ENCODE measurements around the gene HTT. TPM values are rescaled to one million over a fixed set of nuclear protein-coding genes. Genes with fewer than 3 reads are reported as not detected.
A peak's percentile ranks its signal among the peaks of the same experiment; 100 is the strongest.
"Not testable (repeated sequence)": the region's sequence is repeated elsewhere in the genome, so short reads cannot be mapped to it uniquely, and the experiment has no call there.

Gene HTT
- total RNA-seq, 1 donor from 2014 or later, result 43.8 TPM

GRCh38 chr4:3043282-3044020 is 31.0 kb upstream of the HTT start:
- Histone ChIP-seq H3K27me3 (ENCODE audit: control insufficient read depth, insufficient read depth, low read length) (no peaks in the 10 kb centered on the region), H3K4me3 (ENCODE audit: low read depth, low read length) (no peak overlapping the region), H3K36me3 (ENCODE audit: control insufficient read depth, insufficient read depth, low read length) (no peaks in the 10 kb centered on the region)
- no peak for TF ChIP-seq CTCF (IDR thresholded peaks at IDR 0.05; ENCODE audit: insufficient read depth, low read length, poor library complexity, severe bottlenecking)
- no peak for DNase-seq (ENCODE audit: low read depth)

GRCh38 chr4:3044870-3045819 is 29.3 kb upstream of the HTT start:
- Histone ChIP-seq H3K27me3 (ENCODE audit: control insufficient read depth, insufficient read depth, low read length) (no peaks in the 10 kb centered on the region), H3K4me3 (ENCODE audit: low read depth, low read length) (no peak overlapping the region), H3K36me3 (ENCODE audit: control insufficient read depth, insufficient read depth, low read length) (no peaks in the 10 kb centered on the region)
- TF ChIP-seq CTCF (IDR thresholded peaks at IDR 0.05; ENCODE audit: insufficient read depth, low read length, poor library complexity, severe bottlenecking), result no peak
- DNase-seq (ENCODE audit: low read depth), result no peak

- Histone ChIP-seq H3K4me3 (ENCODE audit: low read depth, low read length) (no peak overlapping the region), H3K27me3 (ENCODE audit: control insufficient read depth, insufficient read depth, low read length) (no peaks in the 10 kb centered on the region), H3K36me3 (ENCODE audit: control insufficient read depth, insufficient read depth, low read length) (no peaks in the 10 kb centered on the region)
- DNase-seq (ENCODE audit: low read depth), result no peak
- TF ChIP-seq CTCF (IDR thresholded peaks at IDR 0.05; ENCODE audit: insufficient read depth, low read length, poor library complexity, severe bottlenecking), result no peak
These were observed 28.3 kb upstream of the HTT start for GRCh38 chr4:3046162-3046561.

GRCh38 chr4:3046623-3047022 is 27.9 kb upstream of the HTT start:
- no peak for TF ChIP-seq CTCF (IDR thresholded peaks at IDR 0.05; ENCODE audit: insufficient read depth, low read length, poor library complexity, severe bottlenecking)

GRCh38 chr4:3047464-3048286 is 26.8 kb upstream of the HTT start:
- peak; percentile 80 for TF ChIP-seq CTCF (IDR thresholded peaks at IDR 0.05; ENCODE audit: insufficient read depth, low read length, poor library complexity, severe bottlenecking)
- Histone ChIP-seq H3K4me3 (ENCODE audit: low read depth, low read length) (peak overlapping the region; percentile 13), H3K36me3 (ENCODE audit: control insufficient read depth, insufficient read depth, low read length) (no peaks in the 10 kb centered on the region), H3K27me3 (ENCODE audit: control insufficient read depth, insufficient read depth, low read length) (no peaks in the 10 kb centered on the region)
- no peak for DNase-seq (ENCODE audit: low read depth)

More at GRCh38 chr4:3046623-3047022, 27.9 kb upstream of the HTT start:
- no peaks in the 10 kb centered on the region for H3K36me3 ChIP-seq (ENCODE audit: control insufficient read depth, insufficient read depth, low read length)
- DNase-seq (ENCODE audit: low read depth), result no peak
- no peaks in the 10 kb centered on the region for H3K27me3 ChIP-seq (ENCODE audit: control insufficient read depth, insufficient read depth, low read length)
- no peak overlapping the region for H3K4me3 ChIP-seq (ENCODE audit: low read depth, low read length)

- H3K27me3 ChIP-seq (ENCODE audit: control insufficient read depth, insufficient read depth, low read length); DNase-seq (ENCODE audit: low read depth); H3K36me3 ChIP-seq (ENCODE audit: control insufficient read depth, insufficient read depth, low read length); H3K4me3 ChIP-seq (ENCODE audit: low read depth, low read length): not testable (repeated sequence)
These were observed 23.2 kb upstream of the HTT start for GRCh38 chr4:3051141-3051897.

Data from kidney epithelial cell (primary cell).